ENCODE measurements around the gene DPY19L1.
A peak's percentile ranks its signal among the peaks of the same experiment; 100 is the strongest.
"Not testable (repeated sequence)": the region's sequence is repeated elsewhere in the genome, so short reads cannot be mapped to it uniquely, and the experiment has no call there.

The DPY19L1 gene

GRCh38 chr7:35032166-35032565, 5.1 kb downstream of the DPY19L1 start:
- DNase-seq = no peak

GRCh38 chr7:35030848-35031247, 6.4 kb downstream of the DPY19L1 start:
- no peak for DNase-seq

- DNase-seq = no peak
Observed at GRCh38 chr7:35029311-35029710, 8.0 kb downstream of the DPY19L1 start.

- DNase-seq = no peak
Observed at GRCh38 chr7:35026150-35026549, 11.1 kb downstream of the DPY19L1 start.

- peak; percentile 37 for DNase-seq
Observed at GRCh38 chr7:35025369-35025870, 11.9 kb downstream of the DPY19L1 start.

- DNase-seq = no peak
Observed at GRCh38 chr7:35024298-35024697, 13.0 kb downstream of the DPY19L1 start.

GRCh38 chr7:35022725-35023124, 14.6 kb downstream of the DPY19L1 start:
- DNase-seq = no peak

- no peak for DNase-seq
Observed at GRCh38 chr7:35021445-35021844, 15.8 kb downstream of the DPY19L1 start.

GRCh38 chr7:35019801-35020200, 17.5 kb downstream of the DPY19L1 start:
- DNase-seq = no peak

- no peak for DNase-seq
Observed at GRCh38 chr7:35019179-35019729, 18.0 kb downstream of the DPY19L1 start.

- no peak for DNase-seq
Observed at GRCh38 chr7:35015346-35015859, 21.9 kb downstream of the DPY19L1 start.

GRCh38 chr7:35012160-35012559, 25.1 kb downstream of the DPY19L1 start:
- DNase-seq = no peak

GRCh38 chr7:35011085-35011484, 26.2 kb downstream of the DPY19L1 start:
- no peak for DNase-seq

- DNase-seq = no peak
Observed at GRCh38 chr7:35007768-35008167, 29.5 kb downstream of the DPY19L1 start.

- no peak for DNase-seq
Observed at GRCh38 chr7:35004531-35005095, 32.7 kb downstream of the DPY19L1 start.

GRCh38 chr7:35003679-35004303, 33.5 kb downstream of the DPY19L1 start:
- DNase-seq = peak; percentile 94

GRCh38 chr7:35003177-35003650, 34.1 kb downstream of the DPY19L1 start:
- peak; percentile 53 for DNase-seq

- not testable (repeated sequence) for DNase-seq
Observed at GRCh38 chr7:34998335-34998734, 39.0 kb downstream of the DPY19L1 start.

- DNase-seq = not testable (repeated sequence)
Observed at GRCh38 chr7:34996423-34997090, 40.7 kb downstream of the DPY19L1 start.

- DNase-seq = no peak
Observed at GRCh38 chr7:34995757-34996156, 41.5 kb downstream of the DPY19L1 start.

GRCh38 chr7:34991938-34992840, 45.1 kb downstream of the DPY19L1 start:
- no peak for DNase-seq

GRCh38 chr7:34988442-34989125, 48.7 kb downstream of the DPY19L1 start:
- not testable (repeated sequence) for DNase-seq
